Thoracic aorta (tissue), 2 donors: Measurements from ENCODE around the gene CNGA3. TPM values are rescaled to one million over a fixed set of nuclear protein-coding genes. Genes with fewer than 3 reads are reported as not detected.

Experiments
- ATAC-seq: fragments of 150-250 bp; one replicate; pipeline ENCODE4 v1.8.0; 2017; ENCODE audit warnings: low read depth; ENCODE audit not compliant: insufficient number of reproducible peaks, low FRiP score
- DNase-seq: peaks from one replicate; pipeline ENCODE4 v3.0.0-alpha.2; 2020; ENCODE audit warnings: low spot score
- H3K27ac ChIP-seq, 2 donors: fragments of 200-600 bp; sonication (generic); 1 replicate in 1 of 2; 2 replicates in 1 of 2; pipeline ENCODE4 v1.5.1; 2016; ENCODE audit warnings: mild to moderate bottlenecking in 2 of 2, moderate library complexity in 2 of 2
- H3K27me3 ChIP-seq: fragments of 200-600 bp; sonication (generic); replicated peaks from 2 replicates; pipeline ENCODE4 v1.6.0; 2016; ENCODE audit warnings: mild to moderate bottlenecking; ENCODE audit not compliant: insufficient read depth
- H3K36me3 ChIP-seq: fragments of 200-600 bp; sonication (generic); one replicate; pipeline ENCODE4 v1.5.1; 2016
- H3K4me1 ChIP-seq, 2 donors: fragments of 200-600 bp; sonication (generic); 1 replicate in 1 of 2; 2 replicates in 1 of 2; pipeline versions ENCODE4 v1.5.1 to v1.6.0; 2016; ENCODE audit warnings: low read depth in 2 of 2, mild to moderate bottlenecking in 1 of 2; ENCODE audit not compliant: control insufficient read depth in 1 of 2
- H3K4me3 ChIP-seq: fragments of 200-600 bp; sonication (generic); 2 replicates; pipeline ENCODE4 v1.5.1; 2016; ENCODE audit warnings: mild to moderate bottlenecking
- H3K9me3 ChIP-seq: fragments of 200-600 bp; sonication (generic); 2 replicates; pipeline ENCODE4 v1.5.1; 2016
- total RNA-seq, 2 donors: library from RNA; depleted of rRNA; stranded (reverse); fragments of >200 nt; gene quantifications; one replicate each; pipeline versions ENCODE4 v1.1.0 to v1.2.3, GENCODE V29; 2016
- TF ChIP-seq, protein P1 (sequence below): fragments of 200-600 bp; sonication (generic); IDR thresholded peaks from one replicate; pipeline ENCODE4 v1.5.1; 2019; ENCODE audit warnings: antibody characterized with exemption

CNGA3 gene
- total RNA-seq: not detected

DNA sequence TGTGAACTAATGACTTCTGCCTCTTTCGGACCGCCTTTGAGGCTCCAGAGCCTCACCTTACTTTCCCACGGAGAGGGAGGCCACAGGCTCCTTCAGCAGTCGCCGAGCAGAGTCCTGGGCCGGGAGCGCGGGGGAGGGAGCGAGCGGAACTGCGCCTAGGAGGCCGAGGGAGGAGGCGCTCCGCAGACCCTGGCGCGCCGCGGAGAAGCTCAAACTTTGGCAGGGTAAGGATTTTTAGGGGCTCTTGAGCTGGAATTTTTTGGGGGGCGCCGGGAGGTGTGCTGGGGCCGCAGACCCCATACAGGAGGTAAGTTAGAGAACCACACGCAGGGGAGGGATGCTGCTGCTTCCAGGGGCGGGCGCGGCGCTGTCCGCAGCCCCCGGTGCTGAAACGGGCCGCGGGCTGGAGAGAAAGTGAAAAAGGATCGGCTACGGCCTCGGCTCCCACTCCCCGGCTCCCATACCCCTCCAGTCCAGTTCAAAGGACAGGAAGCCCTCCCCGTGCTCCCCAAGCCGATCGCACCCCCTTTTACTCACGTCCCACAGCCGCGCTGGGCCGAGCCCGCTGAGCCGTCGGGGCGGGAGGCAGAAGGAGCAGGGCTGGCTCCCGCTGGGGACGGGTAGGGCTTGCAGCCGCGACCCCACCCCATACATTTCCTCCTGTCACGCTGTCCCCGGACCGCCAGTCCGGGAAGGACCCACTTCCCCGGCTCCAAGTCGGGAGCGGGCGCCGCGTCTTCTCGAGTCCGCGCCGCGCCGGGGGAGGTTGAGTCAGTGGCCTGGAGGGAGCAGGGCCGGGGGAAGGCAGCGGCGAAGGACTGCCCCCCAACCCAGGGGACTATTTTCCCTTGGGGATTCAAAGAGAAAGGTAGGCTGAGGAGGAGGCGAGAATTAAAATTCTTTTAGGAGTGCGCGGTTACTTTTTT, at the start of gene CNGA3:
CNGA3 (plus strand) TSS at position 146 of the 926 bp plus-strand sequence. CDS start 23,520 bp downstream, outside the sequence.
- Histone ChIP-seq H3K36me3 (no peaks in the 10 kb centered on the region), H3K4me3 (peak within 1 kb of the TSS; percentile 49), H3K27me3 (peaks cover 7% of the 10 kb centered on the region), H3K9me3 (no peaks in the 10 kb centered on the region), H3K4me1 (peaks cover 3 to 12% of the 10 kb centered on the region in 2 donors), H3K27ac (no peak within 1 kb of the TSS)
- TF ChIP-seq, protein P1, sequence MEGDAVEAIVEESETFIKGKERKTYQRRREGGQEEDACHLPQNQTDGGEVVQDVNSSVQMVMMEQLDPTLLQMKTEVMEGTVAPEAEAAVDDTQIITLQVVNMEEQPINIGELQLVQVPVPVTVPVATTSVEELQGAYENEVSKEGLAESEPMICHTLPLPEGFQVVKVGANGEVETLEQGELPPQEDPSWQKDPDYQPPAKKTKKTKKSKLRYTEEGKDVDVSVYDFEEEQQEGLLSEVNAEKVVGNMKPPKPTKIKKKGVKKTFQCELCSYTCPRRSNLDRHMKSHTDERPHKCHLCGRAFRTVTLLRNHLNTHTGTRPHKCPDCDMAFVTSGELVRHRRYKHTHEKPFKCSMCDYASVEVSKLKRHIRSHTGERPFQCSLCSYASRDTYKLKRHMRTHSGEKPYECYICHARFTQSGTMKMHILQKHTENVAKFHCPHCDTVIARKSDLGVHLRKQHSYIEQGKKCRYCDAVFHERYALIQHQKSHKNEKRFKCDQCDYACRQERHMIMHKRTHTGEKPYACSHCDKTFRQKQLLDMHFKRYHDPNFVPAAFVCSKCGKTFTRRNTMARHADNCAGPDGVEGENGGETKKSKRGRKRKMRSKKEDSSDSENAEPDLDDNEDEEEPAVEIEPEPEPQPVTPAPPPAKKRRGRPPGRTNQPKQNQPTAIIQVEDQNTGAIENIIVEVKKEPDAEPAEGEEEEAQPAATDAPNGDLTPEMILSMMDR: peak; percentile 18
- DNase-seq (no peak), ATAC-seq (no peak)

DNA sequence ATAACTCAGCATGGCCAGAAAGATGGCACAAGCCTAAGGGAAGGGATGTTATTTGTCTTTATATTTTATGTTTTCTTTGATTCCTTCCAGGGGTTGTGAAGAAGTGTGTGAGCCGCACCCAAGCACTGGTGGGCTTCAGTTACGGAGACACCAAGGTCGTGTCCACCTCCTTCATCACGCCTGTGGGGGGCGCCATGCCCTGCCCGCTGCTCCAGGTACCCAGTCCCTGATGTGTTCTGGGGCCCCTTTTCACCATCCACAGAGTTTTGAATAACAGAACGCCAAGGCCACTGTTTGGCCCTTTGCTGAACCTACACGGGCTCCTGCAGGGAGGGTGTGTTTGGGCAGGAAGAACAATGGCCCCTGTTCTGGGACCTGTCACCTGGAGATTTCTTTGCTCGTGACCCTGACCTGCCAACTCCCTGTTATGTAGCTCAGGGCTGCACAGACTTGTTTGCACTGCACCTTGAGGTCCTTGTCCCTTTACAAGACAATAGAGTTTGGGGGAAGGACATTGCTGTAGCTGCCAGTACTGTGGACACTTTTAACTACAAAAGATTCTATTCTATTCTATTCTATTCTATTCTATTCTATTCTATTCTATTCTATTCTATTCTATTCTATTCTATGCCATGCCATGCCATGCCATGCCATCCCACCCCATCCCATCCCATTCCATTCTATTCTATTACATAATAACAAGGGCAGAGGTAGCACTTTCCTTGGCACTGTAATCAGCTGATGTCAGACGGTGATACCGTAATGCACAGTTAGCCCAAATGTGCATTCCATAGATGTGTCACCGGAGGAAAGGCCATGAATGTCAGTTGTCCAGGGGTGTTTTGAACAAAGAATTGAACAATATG, 48.2 kb upstream of the CNGA3 start:
- no peak for DNase-seq
- Histone ChIP-seq H3K36me3 (no peaks in the 10 kb centered on the region), H3K4me3 (no peak overlapping the region), H3K4me1 (no peaks in the 10 kb centered on the region), H3K9me3 (no peaks in the 10 kb centered on the region), H3K27me3 (no peaks in the 10 kb centered on the region), H3K27ac (no peak overlapping the region)
- TF ChIP-seq, protein P1: no peak
- ATAC-seq: no peak

DNA sequence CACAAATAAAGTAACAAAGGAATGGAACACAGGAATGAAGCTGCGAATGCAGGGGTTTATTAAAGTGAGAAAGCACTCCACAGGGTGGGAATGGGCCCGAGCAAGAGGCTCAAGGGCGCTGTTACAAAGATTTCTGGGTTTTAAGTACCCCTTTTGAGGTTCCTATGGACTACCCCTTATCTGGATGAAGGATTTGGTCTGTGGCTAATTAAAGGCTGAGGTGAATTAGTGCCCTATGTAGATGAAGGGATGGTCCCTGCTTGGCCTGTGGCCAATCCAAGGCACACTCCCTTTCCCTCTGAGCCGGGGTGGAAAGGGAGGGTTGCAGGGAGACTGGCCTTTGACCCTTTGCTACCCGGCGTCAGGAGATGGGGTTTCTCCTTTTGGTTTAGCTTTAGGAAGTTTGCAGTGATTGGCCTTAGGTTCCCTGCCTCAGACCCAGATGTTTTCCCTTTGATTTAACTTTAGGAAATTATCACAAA, 47.5 kb upstream of the CNGA3 start:
- DNase-seq: no peak
- no peaks in the 10 kb centered on the region for H3K36me3 ChIP-seq
- H3K9me3 ChIP-seq: no peaks in the 10 kb centered on the region
- H3K27ac ChIP-seq: no peak overlapping the region
- ATAC-seq: no peak
- TF ChIP-seq, protein P1: no peak
- no peak overlapping the region for H3K4me3 ChIP-seq
- no peaks in the 10 kb centered on the region for H3K27me3 ChIP-seq
- no peaks in the 10 kb centered on the region for H3K4me1 ChIP-seq

DNA sequence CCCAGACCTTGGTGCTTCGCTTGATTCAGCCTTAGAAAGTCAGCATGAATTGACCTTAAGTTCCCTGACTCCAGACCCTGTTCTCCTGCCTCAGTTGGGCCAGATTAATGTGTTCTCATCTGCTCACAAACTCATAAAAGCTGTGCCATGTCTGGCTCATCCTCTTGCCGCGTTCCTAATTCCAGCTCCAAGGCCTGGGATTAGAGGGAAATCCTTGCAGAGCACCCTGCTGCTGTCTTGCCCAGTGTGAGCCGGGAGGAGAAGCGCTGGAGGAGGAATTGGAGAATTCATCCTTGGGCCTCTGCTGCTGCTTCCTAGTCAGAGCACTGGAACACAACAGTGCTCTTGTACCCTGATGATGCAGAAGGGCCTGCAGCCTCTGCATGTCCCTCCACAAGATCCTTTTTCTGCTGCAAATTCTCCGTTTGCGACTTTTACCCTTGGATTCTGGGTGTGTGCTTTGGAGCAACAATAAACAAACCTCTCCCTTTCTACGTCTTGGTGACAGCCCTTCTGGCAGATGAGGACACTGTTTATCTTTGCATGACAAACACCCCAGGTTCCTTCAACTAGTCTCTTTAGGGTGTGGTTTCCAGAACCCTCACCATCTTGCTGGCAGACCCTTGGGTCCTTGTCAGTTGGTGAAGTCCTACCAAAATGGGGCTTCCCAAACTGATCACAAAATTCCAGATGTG, 46.9 kb upstream of the CNGA3 start:
- Histone ChIP-seq H3K4me3 (no peak overlapping the region), H3K27me3 (no peaks in the 10 kb centered on the region), H3K36me3 (no peaks in the 10 kb centered on the region), H3K27ac (no peak overlapping the region), H3K4me1 (no peaks in the 10 kb centered on the region), H3K9me3 (no peaks in the 10 kb centered on the region)
- DNase-seq (no peak), ATAC-seq (no peak)
- TF ChIP-seq, protein P1: no peak
